HepG2 (cell line): ENCODE measurements around the gene NHERF2. TPM values are rescaled to one million over a fixed set of nuclear protein-coding genes. Genes with fewer than 3 reads are reported as not detected.

ENCODE experiments used
- ATF7-NPFF ChIP-seq: sonication (generic); formaldehyde crosslinking; IDR thresholded peaks from 2 replicates; pipeline ENCODE4 v1.8.1; 2023; ENCODE audit warnings: mild to moderate bottlenecking, low read depth, missing genetic modification reagents, moderate library complexity
- CBFB ChIP-seq: sonication (generic); formaldehyde crosslinking; IDR thresholded peaks from 2 replicates; pipeline ENCODE4 v1.4.0; 2020; ENCODE audit warnings: missing genetic modification reagents
- EED ChIP-seq: sonication (generic); formaldehyde crosslinking; IDR thresholded peaks from 2 replicates; pipeline ENCODE4 v1.5.0; 2020; ENCODE audit warnings: mild to moderate bottlenecking, missing genetic modification reagents
- NR2C2 ChIP-seq: sonication (generic); formaldehyde crosslinking; IDR thresholded peaks from 2 replicates; pipeline ENCODE4 v1.4.0; 2020; ENCODE audit warnings: missing genetic modification reagents, mild to moderate bottlenecking, moderate library complexity, borderline replicate concordance
- PAXIP1 ChIP-seq: sonication (generic); formaldehyde crosslinking; conservative IDR thresholded peaks from 2 replicates; pipeline ENCODE4 v1.4.0; 2020; ENCODE audit warnings: mild to moderate bottlenecking, missing genetic modification reagents, moderate library complexity
- RFX3 ChIP-seq: IDR thresholded peaks from 2 replicates; pipeline ENCODE4 v1.6.1; 2016; ENCODE audit warnings: missing biosample characterization, missing genetic modification reagents
- RXRA ChIP-seq: sonication (generic); formaldehyde crosslinking; IDR thresholded peaks from 2 replicates; pipeline ENCODE4 v1.5.1; 2020; ENCODE audit warnings: missing genetic modification reagents
- RXRB ChIP-seq: IDR thresholded peaks from 2 replicates; pipeline ENCODE4 v1.6.1; 2016; ENCODE audit warnings: borderline replicate concordance, missing genetic modification reagents, missing compliant biosample characterization
- SIN3A ChIP-seq: IDR thresholded peaks from 2 replicates; pipeline ENCODE4 v1.6.1; 2011; ENCODE audit warnings: low read depth, mild to moderate bottlenecking, control low read depth, low read length, borderline replicate concordance
- UBTF ChIP-seq: sonication (generic); formaldehyde crosslinking; IDR thresholded peaks from 2 replicates; pipeline ENCODE4 v1.4.0; 2020; ENCODE audit warnings: mild to moderate bottlenecking, missing genetic modification reagents
- ZBTB33 ChIP-seq: sonication (generic); formaldehyde crosslinking; IDR thresholded peaks from 2 replicates; pipeline ENCODE4 v1.4.0; 2020; ENCODE audit warnings: missing genetic modification reagents
- ZBTB8A ChIP-seq: sonication (generic); formaldehyde crosslinking; IDR thresholded peaks from 2 replicates; pipeline ENCODE4 v1.4.0; 2020; ENCODE audit warnings: mild to moderate bottlenecking, low read depth, missing genetic modification reagents, borderline replicate concordance
- ZC3H13 ChIP-seq: sonication (generic); formaldehyde crosslinking; IDR thresholded peaks from 2 replicates; pipeline ENCODE4 v1.8.1; 2023; ENCODE audit warnings: mild to moderate bottlenecking, missing genetic modification reagents, moderate library complexity
- ZFP41 ChIP-seq: sonication (generic); formaldehyde crosslinking; IDR thresholded peaks from 2 replicates; pipeline ENCODE4 v1.4.0; 2020; ENCODE audit warnings: mild to moderate bottlenecking, missing genetic modification reagents, borderline replicate concordance
- ZFX ChIP-seq: sonication (generic); formaldehyde crosslinking; IDR thresholded peaks from 2 replicates; pipeline ENCODE4 v1.4.0; 2020; ENCODE audit warnings: mild to moderate bottlenecking, low read depth, missing genetic modification reagents, moderate library complexity
- ZFY ChIP-seq: sonication (generic); formaldehyde crosslinking; IDR thresholded peaks from 2 replicates; pipeline ENCODE4 v1.4.0; 2020; ENCODE audit warnings: missing genetic modification reagents
- ZNF138 ChIP-seq: sonication (generic); formaldehyde crosslinking; IDR thresholded peaks from 2 replicates; pipeline ENCODE4 v1.5.0; 2020; ENCODE audit warnings: mild to moderate bottlenecking, low read depth, missing genetic modification reagents
- ZNF230 ChIP-seq: sonication (generic); formaldehyde crosslinking; IDR thresholded peaks from 2 replicates; pipeline ENCODE4 v1.4.0; 2020; ENCODE audit warnings: mild to moderate bottlenecking, missing genetic modification reagents
- ZNF317 ChIP-seq: sonication (generic); formaldehyde crosslinking; IDR thresholded peaks from 2 replicates; pipeline ENCODE4 v1.5.0; 2020; ENCODE audit warnings: mild to moderate bottlenecking, missing genetic modification reagents
- polyA plus RNA-seq, 8 experiments: library from polyadenylated mRNA; depleted of rRNA in 3 of 8; stranded (reverse) in 7 of 8; unstranded in 1 of 8; fragments of >200 nt; fragmentation: Illumina TruSeq in 4 of 8; extraction: Trizol in 4 of 8; gene quantifications; 2 replicates each; pipeline versions ENCODE4 v1.2.1 to v1.2.3, GENCODE V29; 2011 to 2016; ENCODE audit warnings: low read depth in 4 of 8, missing spikeins in 1 of 8, mixed read lengths in 1 of 8; ENCODE audit not compliant: insufficient read depth in 1 of 8
- total RNA-seq, 5 experiments: library from RNA; depleted of rRNA; stranded (reverse); fragments of >200 nt; fragmentation: Illumina TruSeq; extraction: Trizol; gene quantifications; 2 replicates each; pipeline ENCODE4 v1.2.3, GENCODE V29; 2016; ENCODE audit warnings: low read depth in 1 of 5
- TF ChIP-seq, protein P1 (sequence below): sonication (generic); formaldehyde crosslinking; IDR thresholded peaks from 2 replicates; pipeline ENCODE4 v1.4.0; 2020; ENCODE audit warnings: missing genetic modification reagents, borderline replicate concordance

The NHERF2 gene
- total and polyA plus RNA-seq, 2 of the 13 experiments (the other 11 are each of a cell fraction or from before 2014, with no cell fraction given) = 23.7 to 39.3 TPM

- TF ChIP-seq UBTF (CRISPR knock-in tag) = peak; percentile 49; the same call in 1 of the 2 replicates
- TF ChIP-seq SIN3A = no peak
- no peak for TF ChIP-seq ZFP41 (CRISPR knock-in tag)
- TF ChIP-seq PAXIP1 (CRISPR knock-in tag) = peak; percentile 72; the same call in 1 of the 2 replicates
- no peak for TF ChIP-seq RXRA
- TF ChIP-seq CBFB (CRISPR knock-in tag) = no peak
- no peak for TF ChIP-seq ZBTB33
- no peak for TF ChIP-seq ZC3H13 (CRISPR knock-in tag)
- TF ChIP-seq, protein P1, sequence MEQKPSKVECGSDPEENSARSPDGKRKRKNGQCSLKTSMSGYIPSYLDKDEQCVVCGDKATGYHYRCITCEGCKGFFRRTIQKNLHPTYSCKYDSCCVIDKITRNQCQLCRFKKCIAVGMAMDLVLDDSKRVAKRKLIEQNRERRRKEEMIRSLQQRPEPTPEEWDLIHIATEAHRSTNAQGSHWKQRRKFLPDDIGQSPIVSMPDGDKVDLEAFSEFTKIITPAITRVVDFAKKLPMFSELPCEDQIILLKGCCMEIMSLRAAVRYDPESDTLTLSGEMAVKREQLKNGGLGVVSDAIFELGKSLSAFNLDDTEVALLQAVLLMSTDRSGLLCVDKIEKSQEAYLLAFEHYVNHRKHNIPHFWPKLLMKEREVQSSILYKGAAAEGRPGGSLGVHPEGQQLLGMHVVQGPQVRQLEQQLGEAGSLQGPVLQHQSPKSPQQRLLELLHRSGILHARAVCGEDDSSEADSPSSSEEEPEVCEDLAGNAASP (CRISPR knock-in tag) = no peak
- TF ChIP-seq ZNF230 (CRISPR knock-in tag) = no peak
- peak; percentile 73; the same call in 1 of the 2 replicates for TF ChIP-seq ZFY (CRISPR knock-in tag)
- no peak for TF ChIP-seq ZNF138 (CRISPR knock-in tag)
- no peak for TF ChIP-seq RXRB (CRISPR knock-in tag)
- TF ChIP-seq EED (CRISPR knock-in tag) = no peak
- TF ChIP-seq ZNF317 (CRISPR knock-in tag) = no peak
- peak; percentile 71; the same call in 1 of the 2 replicates for TF ChIP-seq ZFX (CRISPR knock-in tag)
- no peak for TF ChIP-seq RFX3
- TF ChIP-seq ATF7-NPFF (CRISPR knock-in tag) = no peak
- no peak for TF ChIP-seq ZBTB8A
- peak; percentile 80 for TF ChIP-seq NR2C2 (CRISPR knock-in tag)
Measured at GRCh38 chr16:1984347-1985225, 42.1 kb upstream of the NHERF2 start (continued).
